Activated CD4-positive, alpha-beta memory T cell treated with anti-CD3 and anti-CD28 coated beads for 36 hours (primary cell): ENCODE data around the gene AGBL4. TPM values are rescaled to one million over a fixed set of nuclear protein-coding genes. Genes with fewer than 3 reads are reported as not detected.

Experiments used
- CTCF ChIA-PET: fragments of 350-600 bp; sonication (Branson Sonifier 250); formaldehyde crosslinking; loops from one replicate; lab custom pipeline; 2021; ENCODE audit warnings: antibody characterized with exemption, inconsistent platforms; lab: Charles Lee
- POLR2A ChIA-PET: fragments of 350-600 bp; sonication (Branson Sonifier 250); formaldehyde crosslinking; loops from one replicate; lab custom pipeline; 2021; ENCODE audit warnings: antibody characterized with exemption; lab: Charles Lee
- DNase-seq: peaks from one replicate; pipeline ENCODE4 v3.0.0-alpha.2; 2020
- H3K27ac Mint-ChIP-seq: one replicate; pipeline ENCODE4 v1.8.0; 2021; ENCODE audit warnings: mixed read lengths
- H3K27me3 Mint-ChIP-seq: one replicate; pipeline ENCODE4 v1.8.0; 2021; ENCODE audit warnings: mixed read lengths
- H3K36me3 Mint-ChIP-seq: one replicate; pipeline ENCODE4 v1.8.0; 2021; ENCODE audit warnings: mixed read lengths
- H3K4me1 Mint-ChIP-seq: one replicate; pipeline ENCODE4 v1.8.0; 2021; ENCODE audit warnings: low read depth, mixed read lengths
- H3K4me3 Mint-ChIP-seq: one replicate; pipeline ENCODE4 v1.8.0; 2021; ENCODE audit warnings: mild to moderate bottlenecking, mixed read lengths
- H3K9me3 Mint-ChIP-seq: one replicate; pipeline ENCODE4 v1.8.0; 2021; ENCODE audit warnings: mixed read lengths
- intact Hi-C: fragments of 100-400 bp; cut with micrococcal nuclease; formaldehyde crosslinking; loops from one replicate; pipeline ENCODE4 v1.15.1; 2023
- total RNA-seq, 2 experiments: library from RNA; stranded (reverse); gene quantifications; one replicate each; pipeline ENCODE4 v1.2.3, GENCODE V29; 2021

The AGBL4 gene
- total RNA-seq, 2 experiments from 2014 or later, result not detected

DNA sequence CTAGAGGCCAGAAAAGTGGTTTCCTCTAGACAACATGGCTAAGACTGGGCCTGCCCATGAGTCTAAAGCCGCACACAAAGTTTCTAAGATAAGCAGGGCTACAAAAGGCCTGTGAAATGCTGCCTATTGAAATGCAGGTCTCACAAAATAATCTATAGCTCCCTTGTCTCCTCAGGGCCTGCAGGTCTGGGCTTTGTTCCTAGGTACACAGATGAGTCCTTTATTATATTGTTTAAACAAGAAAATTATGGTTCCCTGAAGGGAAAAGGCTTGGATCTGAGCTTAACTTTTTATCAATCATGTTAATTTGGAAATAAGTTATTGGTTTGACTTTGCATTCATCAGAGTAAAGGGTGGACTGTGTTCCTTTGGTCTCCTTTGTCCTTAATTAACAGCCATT lies 833.6 kb downstream of the AGBL4 start:
- no peaks in the 10 kb centered on the region for H3K4me1 Mint-ChIP-seq
- POLR2A ChIA-PET, result no interaction called here
- no peak overlapping the region for H3K4me3 Mint-ChIP-seq
- intact Hi-C loops, result no loop called here
- no peaks in the 10 kb centered on the region for H3K36me3 Mint-ChIP-seq
- H3K9me3 Mint-ChIP-seq, result peaks cover 12% of the 10 kb centered on the region
- DNase-seq, result no peak
- CTCF ChIA-PET, result no interaction called here
- H3K27me3 Mint-ChIP-seq, result no peaks in the 10 kb centered on the region
- H3K27ac Mint-ChIP-seq, result no peak overlapping the region

DNA sequence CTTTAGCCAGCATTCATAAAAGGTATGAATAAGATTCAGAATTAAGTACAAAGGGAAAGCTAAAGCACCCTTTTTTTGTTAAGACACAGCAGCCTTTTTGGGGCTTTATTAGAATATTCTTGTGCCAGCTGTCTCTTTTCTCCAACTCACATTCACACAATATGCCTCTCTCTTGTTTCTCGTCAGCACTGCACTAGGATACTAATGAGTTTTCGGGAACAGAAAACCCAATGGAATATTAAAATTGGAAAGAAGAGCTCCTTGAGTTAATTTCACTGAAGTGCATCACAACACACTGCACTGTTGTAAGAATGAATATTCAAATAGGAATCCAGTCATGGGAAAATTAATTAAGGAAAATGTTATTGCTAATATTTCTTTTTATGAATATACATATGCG lies 836.7 kb downstream of the AGBL4 start:
- no peaks in the 10 kb centered on the region for H3K36me3 Mint-ChIP-seq
- DNase-seq, result no peak
- peaks cover 6% of the 10 kb centered on the region for H3K9me3 Mint-ChIP-seq
- no peaks in the 10 kb centered on the region for H3K27me3 Mint-ChIP-seq
- no peaks in the 10 kb centered on the region for H3K4me1 Mint-ChIP-seq
- H3K4me3 Mint-ChIP-seq, result no peak overlapping the region
- ChIA-PET CTCF (no interaction called here), POLR2A (no interaction called here)
- H3K27ac Mint-ChIP-seq, result no peak overlapping the region
- intact Hi-C loops, result no loop called here

DNA sequence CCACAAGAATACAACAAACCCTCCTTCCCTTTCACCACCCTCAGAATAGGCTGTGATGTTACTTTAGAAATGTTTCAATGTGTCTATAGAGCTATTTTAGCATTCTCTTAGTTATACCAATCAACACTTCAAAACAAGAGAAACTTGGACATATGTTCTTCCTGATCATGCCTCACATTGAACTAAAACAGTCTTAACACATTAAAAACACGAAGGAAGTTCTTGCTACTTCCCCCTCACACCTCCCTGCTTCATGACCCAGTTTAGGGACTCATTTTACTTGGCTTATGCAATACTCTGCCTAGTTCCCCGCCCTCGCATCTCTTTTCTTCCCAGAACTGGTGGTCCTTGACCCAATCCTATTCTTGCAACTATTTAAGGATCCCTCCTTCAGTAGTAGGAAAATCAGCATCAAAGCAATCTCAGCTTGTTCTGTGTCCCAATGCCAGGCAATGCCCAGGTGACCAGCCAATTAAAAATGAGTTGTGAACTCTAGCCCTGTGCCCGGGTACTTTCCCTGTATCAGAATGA lies 838.2 kb downstream of the AGBL4 start:
- H3K36me3 Mint-ChIP-seq, result no peaks in the 10 kb centered on the region
- no peak overlapping the region for H3K4me3 Mint-ChIP-seq
- H3K27me3 Mint-ChIP-seq, result no peaks in the 10 kb centered on the region
- H3K4me1 Mint-ChIP-seq, result no peaks in the 10 kb centered on the region
- H3K9me3 Mint-ChIP-seq, result peaks cover 6% of the 10 kb centered on the region
- H3K27ac Mint-ChIP-seq, result no peak overlapping the region
- intact Hi-C loops, result no loop called here
- DNase-seq, result no peak
- ChIA-PET POLR2A (no interaction called here), CTCF (no interaction called here)

DNA sequence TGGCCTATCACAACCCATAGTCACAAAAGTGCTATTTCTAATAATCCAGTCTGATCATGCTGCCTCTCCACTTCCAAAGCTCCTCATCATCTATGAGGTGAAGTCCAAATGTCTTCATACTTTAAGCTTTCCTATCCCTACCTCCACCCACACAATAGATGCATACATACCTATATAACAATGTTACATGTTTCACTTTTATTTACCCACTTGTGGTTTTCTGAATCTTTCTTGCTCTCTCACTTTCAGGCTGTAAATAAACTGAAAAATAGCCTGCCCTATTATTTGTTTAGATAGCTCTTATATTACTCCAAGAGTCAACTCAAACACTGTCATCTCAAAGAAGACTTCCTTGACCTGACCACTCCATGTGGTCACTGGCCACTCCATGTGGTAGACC lies 840.3 kb downstream of the AGBL4 start:
- Mint-ChIP-seq H3K9me3 (peaks cover 6% of the 10 kb centered on the region), H3K4me1 (no peaks in the 10 kb centered on the region), H3K4me3 (no peak overlapping the region), H3K27ac (no peak overlapping the region), H3K36me3 (no peaks in the 10 kb centered on the region), H3K27me3 (no peaks in the 10 kb centered on the region)
- no peak for DNase-seq
- intact Hi-C loops, result no loop called here
- POLR2A ChIA-PET, result no interaction called here
- CTCF ChIA-PET, result no interaction called here

GRCh38 chr1:49181033-49181432 lies 842.7 kb downstream of the AGBL4 start:
- Mint-ChIP-seq H3K27me3 (no peaks in the 10 kb centered on the region), H3K4me3 (no peak overlapping the region), H3K9me3 (no peaks in the 10 kb centered on the region), H3K36me3 (no peaks in the 10 kb centered on the region), H3K4me1 (no peaks in the 10 kb centered on the region), H3K27ac (no peak overlapping the region)
- DNase-seq, result no peak
- POLR2A ChIA-PET, result no interaction called here
- intact Hi-C loops, result no loop called here
- CTCF ChIA-PET, result no interaction called here

GRCh38 chr1:49171941-49172593 lies 851.7 kb downstream of the AGBL4 start:
- Mint-ChIP-seq H3K36me3 (no peaks in the 10 kb centered on the region), H3K4me1 (no peaks in the 10 kb centered on the region), H3K27ac (no peak overlapping the region), H3K27me3 (no peaks in the 10 kb centered on the region), H3K4me3 (no peak overlapping the region), H3K9me3 (no peaks in the 10 kb centered on the region)
- intact Hi-C loops, result no loop called here
- ChIA-PET POLR2A (no interaction called here), CTCF (no interaction called here)
- DNase-seq, result no peak

GRCh38 chr1:49166031-49166430 lies 857.7 kb downstream of the AGBL4 start:
- ChIA-PET CTCF (no interaction called here), POLR2A (no interaction called here)
- Mint-ChIP-seq H3K4me1 (no peaks in the 10 kb centered on the region), H3K9me3 (no peaks in the 10 kb centered on the region), H3K4me3 (no peak overlapping the region), H3K27ac (no peak overlapping the region), H3K27me3 (no peaks in the 10 kb centered on the region), H3K36me3 (no peaks in the 10 kb centered on the region)
- no peak for DNase-seq
- intact Hi-C loops, result no loop called here

GRCh38 chr1:49163031-49163430 lies 860.7 kb downstream of the AGBL4 start:
- H3K27ac Mint-ChIP-seq, result no peak overlapping the region
- ChIA-PET CTCF (no interaction called here), POLR2A (no interaction called here)
- no peak for DNase-seq
- no peak overlapping the region for H3K4me3 Mint-ChIP-seq
- intact Hi-C loops, result no loop called here
- no peaks in the 10 kb centered on the region for H3K27me3 Mint-ChIP-seq
- H3K4me1 Mint-ChIP-seq, result no peaks in the 10 kb centered on the region
- peaks cover 3% of the 10 kb centered on the region for H3K9me3 Mint-ChIP-seq
- H3K36me3 Mint-ChIP-seq, result no peaks in the 10 kb centered on the region

GRCh38 chr1:49160677-49161076 lies 863.1 kb downstream of the AGBL4 start:
- H3K36me3 Mint-ChIP-seq, result no peaks in the 10 kb centered on the region
- intact Hi-C loops, result no loop called here
- POLR2A ChIA-PET, result no interaction called here
- CTCF ChIA-PET, result no interaction called here
- no peaks in the 10 kb centered on the region for H3K27me3 Mint-ChIP-seq
- H3K4me1 Mint-ChIP-seq, result no peaks in the 10 kb centered on the region
- no peak overlapping the region for H3K27ac Mint-ChIP-seq
- no peak overlapping the region for H3K4me3 Mint-ChIP-seq
- no peak for DNase-seq
- H3K9me3 Mint-ChIP-seq, result peaks cover 3% of the 10 kb centered on the region

GRCh38 chr1:49136738-49137251 lies 887.0 kb downstream of the AGBL4 start:
- Mint-ChIP-seq H3K9me3 (peaks cover 15% of the 10 kb centered on the region), H3K4me3 (no peak overlapping the region), H3K27me3 (no peaks in the 10 kb centered on the region), H3K27ac (no peak overlapping the region), H3K36me3 (no peaks in the 10 kb centered on the region), H3K4me1 (no peaks in the 10 kb centered on the region)
- intact Hi-C loops, result no loop called here
- no peak for DNase-seq
- ChIA-PET CTCF (interaction anchor here (0.6 kb wide), 1 partner anchor 281 kb away, joined by 4 read pairs; no protein-coding TSS in a partner anchor), POLR2A (no interaction called here)

DNA sequence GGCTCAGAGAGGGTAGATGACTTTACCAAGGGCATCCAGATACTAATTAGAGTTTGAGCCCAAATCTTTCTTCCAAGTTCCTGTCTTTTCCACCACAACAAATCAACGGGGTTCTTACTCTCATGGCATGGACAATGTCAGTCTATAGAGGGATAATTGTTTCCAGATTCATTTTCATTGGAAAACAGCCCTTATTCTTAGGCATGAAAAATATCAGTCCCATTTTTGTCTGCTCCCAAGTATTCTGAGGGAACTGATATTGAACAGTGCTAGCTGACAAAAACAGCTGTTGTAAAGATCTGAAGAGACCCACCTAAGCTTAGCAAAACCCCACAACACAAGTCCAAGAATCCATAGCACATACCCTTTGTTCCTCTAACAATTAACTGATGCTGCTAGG lies 898.0 kb downstream of the AGBL4 start:
- H3K4me1 Mint-ChIP-seq, result no peaks in the 10 kb centered on the region
- no peaks in the 10 kb centered on the region for H3K27me3 Mint-ChIP-seq
- POLR2A ChIA-PET, result no interaction called here
- no peak for DNase-seq
- no peak overlapping the region for H3K4me3 Mint-ChIP-seq
- CTCF ChIA-PET, result no interaction called here
- intact Hi-C loops, result no loop called here
- H3K9me3 Mint-ChIP-seq, result no peaks in the 10 kb centered on the region
- no peak overlapping the region for H3K27ac Mint-ChIP-seq
- H3K36me3 Mint-ChIP-seq, result no peaks in the 10 kb centered on the region

DNA sequence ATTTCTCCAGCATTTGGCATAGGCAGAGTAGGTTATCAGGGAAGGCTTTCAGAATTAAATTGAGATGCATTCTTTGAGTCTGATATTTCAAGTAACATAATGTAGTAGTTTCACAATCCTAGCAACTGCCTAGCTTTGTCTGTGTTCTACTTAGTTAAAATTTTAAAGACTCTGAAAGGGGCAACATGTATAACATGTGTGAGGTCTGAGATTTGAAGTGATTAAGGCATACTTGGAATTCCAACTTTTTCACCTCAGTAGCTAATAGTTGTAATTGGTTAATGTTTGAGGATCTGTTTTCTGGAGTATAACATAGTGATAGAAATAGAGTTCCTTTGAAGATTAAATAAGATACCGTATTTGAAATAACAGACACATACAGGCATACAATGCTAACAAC lies 911.8 kb downstream of the AGBL4 start:
- Mint-ChIP-seq H3K27ac (no peak overlapping the region), H3K9me3 (no peaks in the 10 kb centered on the region), H3K27me3 (no peaks in the 10 kb centered on the region), H3K4me1 (no peaks in the 10 kb centered on the region), H3K36me3 (no peaks in the 10 kb centered on the region), H3K4me3 (no peak overlapping the region)
- CTCF ChIA-PET, result no interaction called here
- POLR2A ChIA-PET, result no interaction called here
- no peak for DNase-seq
- intact Hi-C loops, result no loop called here

DNA sequence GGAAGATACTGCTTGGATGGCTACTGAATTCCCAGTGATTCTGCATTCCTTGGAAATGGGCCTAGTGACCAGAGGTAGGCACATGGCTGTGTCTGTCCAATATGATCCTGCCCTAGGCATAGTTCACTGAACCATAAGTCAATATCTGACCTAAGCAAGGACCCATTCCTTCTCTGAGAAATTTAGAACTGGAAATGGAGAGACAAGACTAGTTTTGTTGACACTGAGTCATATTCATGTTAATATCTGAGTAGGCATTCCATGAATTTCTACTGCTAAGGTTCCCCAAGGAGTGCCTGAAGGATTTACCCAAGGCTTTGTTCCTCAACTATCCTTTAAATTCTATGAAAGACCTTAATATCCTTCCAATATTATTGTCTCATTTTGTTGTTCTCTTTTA lies 917.3 kb downstream of the AGBL4 start:
- no peak overlapping the region for H3K27ac Mint-ChIP-seq
- H3K27me3 Mint-ChIP-seq, result no peaks in the 10 kb centered on the region
- intact Hi-C loops, result no loop called here
- no peaks in the 10 kb centered on the region for H3K4me1 Mint-ChIP-seq
- no peak for DNase-seq
- POLR2A ChIA-PET, result no interaction called here
- H3K36me3 Mint-ChIP-seq, result no peaks in the 10 kb centered on the region
- no peaks in the 10 kb centered on the region for H3K9me3 Mint-ChIP-seq
- H3K4me3 Mint-ChIP-seq, result no peak overlapping the region
- CTCF ChIA-PET, result no interaction called here
